SU-DHL-6 (cell line): Measurements from ENCODE around the gene ANKRD31.
"Not testable (repeated sequence)": the region's sequence is repeated elsewhere in the genome, so short reads cannot be mapped to it uniquely, and the experiment has no call there.

ENCODE experiments used
- H2AFZ ChIP-seq: fragments of 200-600 bp; sonication (generic); 2 replicates; pipeline ENCODE4 v1.6.1; 2014; ENCODE audit warnings: low read depth, mild to moderate bottlenecking, moderate library complexity, mixed read lengths, antibody characterized with exemption, low read length; ENCODE audit not compliant: severe bottlenecking
- H3F3A ChIP-seq: fragments of 200-600 bp; shearing (Covaris generic); 2 replicates; pipeline ENCODE4 v1.6.0; 2016; ENCODE audit warnings: antibody characterized with exemption, mild to moderate bottlenecking; ENCODE audit not compliant: insufficient read depth
- H3K27ac ChIP-seq: fragments of 200-600 bp; sonication (generic); 2 replicates; pipeline ENCODE4 v1.5.1; 2016; ENCODE audit warnings: low read depth, mild to moderate bottlenecking, low read length, moderate library complexity, mixed read lengths
- H3K27me3 ChIP-seq: fragments of 200-600 bp; sonication (generic), shearing (Covaris generic); 2 replicates; pipeline ENCODE4 v1.6.0; 2014; ENCODE audit warnings: mild to moderate bottlenecking, low read length
- H3K36me3 ChIP-seq: fragments of 200-600 bp; sonication (generic); 2 replicates; pipeline ENCODE4 v1.6.1; 2014; ENCODE audit warnings: mild to moderate bottlenecking, low read length, mixed read lengths
- H3K4me2 ChIP-seq: fragments of 300-600, 200-600 bp; shearing (Covaris generic), sonication (generic); 2 replicates; pipeline ENCODE4 v1.6.0; 2014; ENCODE audit warnings: low read length, low read depth, mild to moderate bottlenecking; ENCODE audit not compliant: poor library complexity, severe bottlenecking
- H3K4me3 ChIP-seq: fragments of 200-600 bp; sonication (generic); 2 replicates; pipeline ENCODE4 v1.5.1; 2014; ENCODE audit warnings: antibody characterized with exemption, low read length, mild to moderate bottlenecking, mixed read lengths; ENCODE audit not compliant: insufficient read depth, poor library complexity, severe bottlenecking
- H3K79me2 ChIP-seq: fragments of 200-600 bp; sonication (generic); 2 replicates; pipeline ENCODE4 v1.6.1; 2014; ENCODE audit warnings: mild to moderate bottlenecking, low read length, moderate library complexity; ENCODE audit not compliant: insufficient read depth
- H3K9ac ChIP-seq: fragments of 200-600 bp; sonication (generic); 2 replicates; pipeline ENCODE4 v1.7.0; 2014; ENCODE audit warnings: mild to moderate bottlenecking, low read length
- H3K9me2 ChIP-seq: fragments of 200-600 bp; sonication (generic); replicated peaks from 2 replicates; pipeline ENCODE4 v1.6.1; 2014; ENCODE audit warnings: low read length; ENCODE audit not compliant: insufficient read depth
- H3K9me3 ChIP-seq: fragments of 200-600 bp; sonication (generic); 2 replicates; pipeline ENCODE4 v1.6.1; 2014; ENCODE audit warnings: low read length, mixed read lengths; ENCODE audit not compliant: insufficient read depth
- H4K20me1 ChIP-seq: fragments of 200-600 bp; sonication (generic); 2 replicates; pipeline ENCODE4 v1.6.1; 2014; ENCODE audit warnings: low read depth, mild to moderate bottlenecking, antibody characterized with exemption, low read length, moderate library complexity, mixed read lengths
- CTCF ChIP-seq: fragments of 200-600 bp; sonication (generic); IDR thresholded peaks from one replicate; pipeline ENCODE4 v1.5.1; 2017; ENCODE audit warnings: antibody characterized with exemption, mild to moderate bottlenecking, low read length, moderate library complexity; ENCODE audit not compliant: insufficient read depth, poor library complexity, severe bottlenecking
- EZH2phosphoT487 ChIP-seq: fragments of 200-600 bp; sonication (generic), shearing (Covaris generic); conservative IDR thresholded peaks from 2 replicates; pipeline ENCODE4 v1.6.1; 2018; ENCODE audit warnings: mild to moderate bottlenecking, antibody characterized with exemption, low read length, moderate library complexity, mixed read lengths

Gene ANKRD31

GRCh38 chr5:75130818-75131349 lies 105.8 kb downstream of the ANKRD31 start:
- Histone ChIP-seq H3K9me3 (no peaks in the 10 kb centered on the region), H3K27me3 (no peaks in the 10 kb centered on the region), H3K4me2 (no peak overlapping the region), H3K27ac (no peak overlapping the region), H3K9me2 (no peaks in the 10 kb centered on the region), H3K4me3 (no peak overlapping the region), H3K9ac (no peak overlapping the region), H3K79me2 (no peaks in the 10 kb centered on the region), H2AFZ (no peak overlapping the region), H4K20me1 (no peaks in the 10 kb centered on the region), H3F3A (no peaks in the 10 kb centered on the region), H3K36me3 (no peaks in the 10 kb centered on the region)
- TF ChIP-seq EZH2phosphoT487, result no peak
- no peak for TF ChIP-seq CTCF

GRCh38 chr5:75116856-75117255 lies 119.8 kb downstream of the ANKRD31 start:
- H3K27me3 ChIP-seq, result no peaks in the 10 kb centered on the region
- TF ChIP-seq CTCF (no peak), EZH2phosphoT487 (no peak)
- H3K27ac ChIP-seq, result no peak overlapping the region
- H3K9me3 ChIP-seq, result no peaks in the 10 kb centered on the region
- H3K9me2 ChIP-seq, result no peaks in the 10 kb centered on the region
- no peaks in the 10 kb centered on the region for H3K79me2 ChIP-seq
- H3F3A ChIP-seq, result no peaks in the 10 kb centered on the region
- no peaks in the 10 kb centered on the region for H4K20me1 ChIP-seq
- no peaks in the 10 kb centered on the region for H3K36me3 ChIP-seq
- H3K4me3 ChIP-seq, result no peak overlapping the region
- no peak overlapping the region for H3K4me2 ChIP-seq
- no peak overlapping the region for H2AFZ ChIP-seq
- no peak overlapping the region for H3K9ac ChIP-seq

GRCh38 chr5:75114311-75114710 lies 122.4 kb downstream of the ANKRD31 start:
- H3K9ac ChIP-seq, H3K27me3 ChIP-seq, H3K36me3 ChIP-seq, H3K4me3 ChIP-seq, H3K9me2 ChIP-seq, H3K4me2 ChIP-seq, H3K9me3 ChIP-seq, H3F3A ChIP-seq, H3K79me2 ChIP-seq, H3K27ac ChIP-seq, H4K20me1 ChIP-seq, H2AFZ ChIP-seq: not testable (repeated sequence)

- Histone ChIP-seq H3F3A (no peaks in the 10 kb centered on the region), H4K20me1 (no peaks in the 10 kb centered on the region), H3K27ac (no peak overlapping the region), H3K27me3 (no peaks in the 10 kb centered on the region), H3K4me3 (no peak overlapping the region), H3K36me3 (no peaks in the 10 kb centered on the region), H3K9me3 (no peaks in the 10 kb centered on the region), H3K9ac (no peak overlapping the region), H3K9me2 (no peaks in the 10 kb centered on the region), H3K4me2 (no peak overlapping the region), H3K79me2 (no peaks in the 10 kb centered on the region), H2AFZ (no peak overlapping the region)
- TF ChIP-seq EZH2phosphoT487 (no peak), CTCF (no peak)
Observed at GRCh38 chr5:75113354-75114113, 123.1 kb downstream of the ANKRD31 start.
